Femur (tissue), 1 donor: ENCODE data around the gene NVL.
A peak's percentile ranks its signal among the peaks of the same experiment; 100 is the strongest.

Experiments
- DNase-seq: peaks from one replicate; pipeline ENCODE4 v3.0.0-alpha.2; 2017

Gene NVL

GRCh38 chr1:224276771-224277487 is 53.0 kb downstream of the NVL start:
- no peak for DNase-seq

- DNase-seq = no peak
Observed at GRCh38 chr1:224274970-224275626, 54.9 kb downstream of the NVL start.

GRCh38 chr1:224273641-224274040 is 56.3 kb downstream of the NVL start:
- DNase-seq = no peak

- no peak for DNase-seq
Observed at GRCh38 chr1:224271106-224271505, 58.9 kb downstream of the NVL start.

GRCh38 chr1:224267925-224268324 is 62.0 kb downstream of the NVL start:
- DNase-seq = no peak

- DNase-seq = no peak
Observed at GRCh38 chr1:224266915-224267856, 62.8 kb downstream of the NVL start.

- DNase-seq = no peak
Observed at GRCh38 chr1:224266105-224266914, 63.7 kb downstream of the NVL start.

- no peak for DNase-seq
Observed at GRCh38 chr1:224264321-224264720, 65.7 kb downstream of the NVL start.

- no peak for DNase-seq
Observed at GRCh38 chr1:224262373-224263054, 67.5 kb downstream of the NVL start.

GRCh38 chr1:224259986-224260385 is 70.0 kb downstream of the NVL start:
- DNase-seq = no peak

DNA sequence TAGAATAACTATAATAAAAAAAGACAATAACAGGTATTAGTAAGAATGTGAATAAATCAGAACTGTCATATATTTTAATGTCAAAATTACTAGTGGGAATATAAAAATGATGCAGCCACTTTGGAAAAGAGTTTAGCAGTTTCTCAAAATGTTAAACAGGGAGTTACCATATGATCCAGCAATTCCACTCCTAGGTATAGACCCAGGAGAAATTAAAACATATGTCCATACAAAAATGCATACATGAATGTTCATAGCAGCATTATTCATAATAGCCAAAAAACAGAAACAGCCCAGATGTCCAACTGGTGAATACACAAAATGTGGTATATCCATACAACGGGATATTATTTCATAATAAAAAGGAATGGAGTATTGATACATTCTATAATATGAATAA is 71.6 kb downstream of the NVL start:
- no peak for DNase-seq

DNA sequence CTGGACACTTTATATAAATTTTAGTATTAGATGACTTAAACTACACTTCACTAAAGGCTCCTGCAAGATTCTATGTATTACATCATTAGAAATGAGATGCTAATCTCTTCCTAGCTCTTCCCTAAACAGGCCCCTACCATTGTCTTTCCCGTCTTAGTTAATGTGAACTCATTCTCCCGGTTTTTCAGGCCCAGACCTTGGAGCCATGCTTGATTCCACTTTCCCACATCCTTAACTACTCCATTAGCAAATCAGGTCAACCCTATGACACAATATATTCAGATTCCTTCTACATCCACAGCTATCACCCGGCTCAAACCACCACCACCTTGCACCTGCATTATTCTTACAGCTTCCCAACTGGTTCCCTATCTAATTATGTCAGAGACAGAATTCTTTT is 73.3 kb downstream of the NVL start:
- DNase-seq = no peak

DNA sequence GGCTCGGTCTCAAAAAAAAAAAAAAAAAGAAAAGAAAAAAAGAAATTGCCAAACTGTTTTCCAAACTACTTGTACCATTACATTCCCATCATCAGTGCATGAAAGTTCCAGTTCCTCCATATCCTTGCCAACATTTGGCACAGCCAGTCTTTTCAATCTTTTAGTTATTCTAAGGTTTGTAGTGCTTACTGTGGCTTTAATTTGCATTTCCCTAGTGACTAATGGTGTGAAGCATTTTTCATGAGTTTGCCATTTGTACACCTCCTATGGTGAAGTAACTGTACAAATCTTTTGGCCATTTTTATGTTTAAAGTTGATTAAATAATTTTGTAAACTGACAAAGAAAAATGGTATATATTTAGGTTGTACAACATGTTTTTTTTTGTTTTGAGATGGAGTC is 76.3 kb downstream of the NVL start:
- no peak for DNase-seq

DNA sequence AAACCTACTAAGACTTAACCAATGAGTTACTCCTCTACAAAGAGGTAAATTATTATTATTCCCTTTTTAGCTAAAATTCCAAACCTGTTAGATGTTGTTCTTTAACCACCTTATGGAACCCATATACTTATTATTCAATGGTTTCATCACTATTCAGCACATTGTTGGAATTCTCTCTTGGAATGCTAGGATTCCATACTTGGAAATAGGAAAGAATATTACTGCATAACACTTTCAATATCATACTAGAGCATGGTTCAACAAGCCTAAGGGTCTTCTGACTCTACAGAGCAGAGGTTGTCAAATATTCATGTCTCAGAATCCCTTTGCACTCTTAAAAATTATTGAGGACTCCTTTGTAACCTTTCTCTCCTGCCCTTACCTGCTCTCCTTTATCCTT is 77.5 kb downstream of the NVL start:
- no peak for DNase-seq

- no peak for DNase-seq
Observed at GRCh38 chr1:224251741-224252146, 78.2 kb downstream of the NVL start.

DNA sequence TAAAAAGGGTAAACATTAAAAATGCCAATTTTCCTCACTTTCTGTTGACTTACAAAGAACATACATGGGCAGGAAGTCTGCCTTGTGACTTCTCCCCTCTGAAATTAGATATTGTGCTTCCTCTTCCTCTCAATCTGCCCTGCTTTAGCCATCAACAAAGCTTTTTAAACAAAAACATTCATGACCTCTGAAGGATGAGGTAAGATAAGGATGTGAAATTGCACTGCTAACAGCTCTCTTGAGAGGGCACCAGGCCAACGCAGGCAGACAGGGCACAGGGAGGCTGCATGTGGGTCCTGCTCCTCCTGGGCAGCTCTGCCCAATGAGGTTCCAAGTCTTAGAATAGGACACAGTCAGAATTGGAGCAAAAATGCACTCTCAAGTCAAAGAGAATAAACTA is 84.8 kb downstream of the NVL start:
- DNase-seq = peak; percentile 51

DNA sequence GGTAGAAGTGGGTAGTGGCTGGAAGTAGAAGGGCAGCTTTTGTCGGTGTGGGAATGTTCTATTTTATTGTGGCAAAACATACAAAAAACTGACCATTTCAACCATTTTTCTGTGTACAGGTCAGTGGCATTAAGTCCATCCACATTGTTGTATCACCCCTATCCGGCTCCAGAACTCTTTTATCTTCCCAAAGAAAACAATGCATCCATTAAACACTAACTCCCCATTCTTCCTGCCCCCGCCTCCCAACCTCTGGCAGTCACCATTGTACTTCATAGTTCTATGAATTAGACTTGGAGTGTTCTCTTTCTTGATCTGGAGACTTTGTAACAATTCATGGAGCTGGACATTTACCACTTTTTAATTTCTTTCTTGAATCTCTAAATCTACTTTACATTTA is 91.2 kb downstream of the NVL start:
- DNase-seq = no peak

GRCh38 chr1:224238212-224238611 is 91.8 kb downstream of the NVL start:
- DNase-seq = no peak

DNA sequence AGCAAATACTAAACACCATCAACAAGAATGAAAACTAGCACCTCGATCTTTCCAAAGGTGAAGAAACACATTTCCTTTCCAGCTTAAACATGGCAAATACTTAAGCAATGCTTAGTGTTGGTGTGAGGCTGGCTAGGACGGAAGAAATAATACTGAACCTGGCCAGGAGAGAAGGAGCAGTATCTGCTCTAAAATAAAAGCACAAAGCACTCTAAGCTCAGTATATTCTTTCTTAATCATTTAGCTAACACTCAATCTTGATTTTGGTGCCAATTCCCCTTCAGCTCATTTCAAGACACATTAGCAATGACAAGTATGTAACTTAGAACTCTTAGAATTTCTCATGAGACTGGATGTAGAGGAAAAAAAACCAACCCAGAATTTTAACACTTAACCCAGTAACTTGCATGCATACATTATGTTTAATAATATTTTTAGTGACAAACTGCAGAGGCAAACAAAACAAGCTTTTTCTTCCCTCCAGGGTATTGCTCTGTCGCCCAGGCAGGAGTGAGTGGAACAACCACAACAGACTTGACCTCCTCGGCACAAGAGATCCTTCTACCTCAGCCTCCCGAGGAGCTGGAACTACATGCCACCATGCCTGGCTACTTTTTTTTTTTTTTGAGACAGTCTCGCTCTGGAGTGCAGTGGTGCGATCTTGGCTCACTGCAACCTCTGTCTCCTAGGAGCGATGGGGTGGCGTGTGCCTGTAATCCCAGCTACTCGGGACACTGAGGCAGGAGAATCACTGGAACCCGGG is 92.7 kb downstream of the NVL start:
- no peak for DNase-seq

DNA sequence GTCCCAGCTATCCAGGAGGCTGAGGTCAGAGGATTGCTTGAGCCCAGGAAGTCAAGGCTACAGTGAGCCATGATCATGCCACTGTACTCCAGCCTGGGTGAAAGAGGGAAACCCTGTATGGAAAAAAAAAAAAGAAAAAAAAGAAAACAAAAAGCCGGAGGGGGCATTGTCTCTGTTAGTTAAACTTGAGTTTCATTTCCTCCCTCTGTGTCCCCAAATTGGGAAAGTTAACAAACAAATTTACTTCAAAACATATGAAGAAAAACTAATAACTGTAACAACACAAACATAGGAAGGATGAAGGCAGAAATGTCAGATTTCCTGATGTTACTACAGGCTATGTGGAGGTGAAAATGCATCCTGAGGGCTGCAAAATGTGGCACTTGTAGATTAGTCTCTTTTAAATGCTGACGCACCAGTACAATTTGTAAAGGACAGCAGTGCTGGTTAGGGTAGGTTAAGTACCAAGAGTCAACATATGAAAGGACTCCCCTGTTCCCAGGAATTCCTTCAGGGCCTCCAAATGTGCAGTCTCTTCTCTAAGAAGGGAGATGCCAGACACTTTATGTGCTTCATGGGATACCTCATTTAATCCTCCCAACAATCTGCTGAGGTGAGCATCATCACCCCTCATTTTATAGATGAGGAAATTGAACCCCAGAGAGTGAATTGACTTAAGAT is 94.0 kb downstream of the NVL start:
- DNase-seq = no peak

- DNase-seq = no peak
Observed at GRCh38 chr1:224234017-224234416, 96.0 kb downstream of the NVL start.
